Colonic mucosa (tissue), 4 donors: Measurements from ENCODE around the gene DEPDC5. TPM values are rescaled to one million over a fixed set of nuclear protein-coding genes. Genes with fewer than 3 reads are reported as not detected.

Source experiments
- DNase-seq: peaks from one replicate; pipeline ENCODE4 v3.0.0-alpha.2; 2020
- H3K27ac ChIP-seq: fragments of 200-600 bp; one replicate; pipeline ENCODE4 v1.8.0; 2021
- H3K27me3 ChIP-seq: fragments of 200-600 bp; one replicate; pipeline ENCODE4 v1.8.0; 2021
- H3K36me3 ChIP-seq: fragments of 200-600 bp; one replicate; pipeline ENCODE4 v1.8.0; 2021
- H3K4me1 ChIP-seq: fragments of 200-600 bp; one replicate; pipeline ENCODE4 v1.8.0; 2021; ENCODE audit warnings: mild to moderate bottlenecking
- H3K4me3 ChIP-seq: fragments of 200-600 bp; one replicate; pipeline ENCODE4 v1.8.0; 2021
- H3K9ac ChIP-seq, 2 donors: one replicate each; pipeline ENCODE4 v1.7.0; 2013; ENCODE audit warnings: control low read depth in 2 of 2, low read depth in 2 of 2, low read length in 2 of 2
- H3K9me3 ChIP-seq: fragments of 200-600 bp; one replicate; pipeline ENCODE4 v1.8.0; 2021
- intact Hi-C: fragments of 100-400 bp; cut with DNase I; formaldehyde crosslinking; loops from one replicate; pipeline ENCODE4 v1.14.1; 2022
- total RNA-seq, 2 donors: library from RNA; stranded (reverse); fragmentation: NEBNext Ultra II Directional in 1 of 2; extraction: Animal tissue kit (Norgen Biotek cat#: 25700) in 1 of 2; gene quantifications; one replicate each; pipeline ENCODE4 v1.2.1, GENCODE V29; 2021
- TF ChIP-seq, protein P1 (sequence below): fragments of 200-600 bp; IDR thresholded peaks from one replicate; pipeline ENCODE4 v1.8.0; 2022; ENCODE audit warnings: antibody characterized with exemption, mild to moderate bottlenecking
- donor health status: healthy.
- donor health status: DM: no; HTN: no; CAD: no.
- donor health status: DM: no; HTN: no; CAD: no.

DEPDC5 gene
- total RNA-seq, 2 donors from 2014 or later, result 24.6 to 52.7 TPM

DNA sequence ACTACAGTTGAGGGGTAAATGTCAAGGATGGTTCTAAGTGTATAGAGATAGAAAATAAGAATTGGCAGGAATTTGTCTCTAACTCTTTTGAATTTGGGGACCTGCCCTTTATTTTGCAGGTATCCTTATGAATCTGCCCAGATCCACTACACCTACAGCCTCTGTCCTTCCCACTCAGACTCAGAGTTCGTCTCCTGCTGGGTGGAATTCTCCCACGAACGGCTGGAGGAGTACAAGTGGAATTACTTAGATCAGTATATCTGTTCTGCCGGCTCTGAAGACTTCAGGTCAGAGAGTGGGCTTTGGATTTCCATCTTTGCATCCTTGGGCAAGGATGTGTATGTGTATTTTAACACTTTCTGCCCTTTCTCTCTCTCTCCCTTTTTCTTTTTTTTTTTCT, 89.7 kb downstream of the DEPDC5 start:
- H3K36me3 ChIP-seq, result peaks cover 8% of the 10 kb centered on the region
- no peaks in the 10 kb centered on the region for H3K27me3 ChIP-seq
- no peak overlapping the region for H3K4me3 ChIP-seq
- no peak overlapping the region for H3K9ac ChIP-seq
- intact Hi-C loops, result no loop called here
- H3K9me3 ChIP-seq, result no peaks in the 10 kb centered on the region
- TF ChIP-seq, protein P1, sequence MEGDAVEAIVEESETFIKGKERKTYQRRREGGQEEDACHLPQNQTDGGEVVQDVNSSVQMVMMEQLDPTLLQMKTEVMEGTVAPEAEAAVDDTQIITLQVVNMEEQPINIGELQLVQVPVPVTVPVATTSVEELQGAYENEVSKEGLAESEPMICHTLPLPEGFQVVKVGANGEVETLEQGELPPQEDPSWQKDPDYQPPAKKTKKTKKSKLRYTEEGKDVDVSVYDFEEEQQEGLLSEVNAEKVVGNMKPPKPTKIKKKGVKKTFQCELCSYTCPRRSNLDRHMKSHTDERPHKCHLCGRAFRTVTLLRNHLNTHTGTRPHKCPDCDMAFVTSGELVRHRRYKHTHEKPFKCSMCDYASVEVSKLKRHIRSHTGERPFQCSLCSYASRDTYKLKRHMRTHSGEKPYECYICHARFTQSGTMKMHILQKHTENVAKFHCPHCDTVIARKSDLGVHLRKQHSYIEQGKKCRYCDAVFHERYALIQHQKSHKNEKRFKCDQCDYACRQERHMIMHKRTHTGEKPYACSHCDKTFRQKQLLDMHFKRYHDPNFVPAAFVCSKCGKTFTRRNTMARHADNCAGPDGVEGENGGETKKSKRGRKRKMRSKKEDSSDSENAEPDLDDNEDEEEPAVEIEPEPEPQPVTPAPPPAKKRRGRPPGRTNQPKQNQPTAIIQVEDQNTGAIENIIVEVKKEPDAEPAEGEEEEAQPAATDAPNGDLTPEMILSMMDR, result no peak
- no peaks in the 10 kb centered on the region for H3K4me1 ChIP-seq
- no peak for DNase-seq
- H3K27ac ChIP-seq, result no peak overlapping the region

DNA sequence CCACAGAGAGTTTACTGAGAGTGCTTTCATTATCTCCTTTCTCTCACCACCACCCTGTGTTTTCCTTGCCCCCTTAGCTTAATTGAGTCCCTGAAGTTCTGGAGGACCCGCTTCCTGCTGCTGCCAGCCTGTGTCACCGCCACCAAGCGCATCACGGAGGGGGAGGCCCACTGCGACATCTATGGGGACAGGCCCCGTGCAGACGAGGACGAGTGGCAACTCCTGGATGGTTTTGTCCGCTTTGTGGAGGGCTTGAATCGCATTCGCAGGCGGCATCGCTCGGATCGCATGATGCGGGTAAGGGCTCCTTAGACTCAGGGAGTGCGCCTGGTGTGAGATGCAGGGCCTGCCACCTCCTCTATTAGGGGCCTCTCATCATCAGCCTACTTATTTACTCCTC, 91.1 kb downstream of the DEPDC5 start:
- TF ChIP-seq, protein P1, result no peak
- Histone ChIP-seq H3K9ac (no peak overlapping the region), H3K4me3 (no peak overlapping the region), H3K36me3 (peaks cover 8% of the 10 kb centered on the region), H3K9me3 (no peaks in the 10 kb centered on the region), H3K27ac (no peak overlapping the region), H3K4me1 (no peaks in the 10 kb centered on the region), H3K27me3 (no peaks in the 10 kb centered on the region)
- DNase-seq, result no peak
- intact Hi-C loops, result no loop called here

DNA sequence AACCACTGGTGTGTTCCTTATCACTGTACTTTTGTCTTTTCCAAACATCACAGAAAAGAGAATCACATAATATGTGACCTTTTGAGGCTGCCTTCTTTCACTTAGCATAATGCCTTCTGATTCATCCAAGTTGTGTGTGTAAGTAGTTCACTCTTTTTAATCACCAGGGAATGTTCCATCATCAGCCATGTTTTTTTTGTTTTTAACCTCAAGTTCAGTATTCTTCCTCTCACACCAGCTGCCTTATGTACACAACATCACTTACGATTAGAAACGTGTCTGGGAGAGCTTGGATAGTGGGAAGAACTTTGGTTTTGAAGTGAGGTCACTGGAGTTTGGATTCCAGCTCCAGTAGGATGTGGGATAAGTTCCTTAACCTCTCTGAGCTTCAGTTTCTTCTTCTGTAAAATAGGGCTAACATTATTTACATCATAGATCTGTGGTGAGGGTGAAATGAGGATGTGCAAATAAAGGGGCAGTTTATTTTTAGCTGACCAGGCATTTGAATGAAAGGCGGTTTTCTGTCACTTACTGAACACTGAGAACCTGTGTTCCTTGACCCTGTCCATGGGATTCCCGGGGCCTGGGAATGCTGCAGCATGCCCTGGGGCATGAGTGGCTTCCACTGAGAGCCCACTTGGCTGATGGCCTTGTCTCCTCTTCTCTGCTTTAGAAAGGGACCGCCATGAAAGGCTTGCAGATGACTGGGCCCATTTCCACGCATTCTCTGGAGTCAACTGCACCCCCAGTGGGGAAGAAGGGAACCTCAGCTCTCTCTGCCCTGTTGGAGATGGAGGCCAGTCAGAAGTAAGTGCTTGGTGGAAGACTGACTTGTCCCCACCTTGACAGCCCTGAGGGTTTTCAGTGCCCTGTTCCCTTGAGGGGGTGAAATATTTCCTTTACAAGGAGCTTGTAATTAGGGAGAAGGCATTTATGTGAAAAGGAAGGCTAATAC, 92.6 kb downstream of the DEPDC5 start:
- H3K27ac ChIP-seq, result no peak overlapping the region
- H3K9me3 ChIP-seq, result no peaks in the 10 kb centered on the region
- H3K27me3 ChIP-seq, result no peaks in the 10 kb centered on the region
- peaks cover 8% of the 10 kb centered on the region for H3K36me3 ChIP-seq
- no peak overlapping the region for H3K9ac ChIP-seq
- no peaks in the 10 kb centered on the region for H3K4me1 ChIP-seq
- H3K4me3 ChIP-seq, result no peak overlapping the region
- no peak for DNase-seq
- intact Hi-C loops, result no loop called here
- TF ChIP-seq, protein P1, result no peak

DNA sequence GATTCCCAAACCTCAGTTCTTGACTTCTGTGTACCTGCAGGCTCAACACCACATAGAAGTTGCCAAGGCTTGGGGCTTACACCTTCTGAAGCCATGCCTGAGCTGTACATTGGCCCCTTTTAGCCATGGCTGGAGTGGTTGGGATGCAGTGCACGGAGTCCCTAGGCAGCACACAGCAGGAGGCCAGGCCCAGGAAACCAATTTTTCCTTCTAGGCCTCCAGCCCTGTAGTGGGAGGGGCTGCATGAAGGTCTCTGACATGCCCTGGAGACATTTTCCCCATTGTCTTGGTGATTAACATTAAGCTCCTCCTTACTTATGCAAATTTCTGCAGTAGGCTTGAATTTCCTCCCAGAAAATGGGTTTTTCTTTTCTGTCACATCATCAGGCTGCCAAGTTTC, 94.6 kb downstream of the DEPDC5 start:
- intact Hi-C loops, result no loop called here
- H3K4me3 ChIP-seq, result no peak overlapping the region
- TF ChIP-seq, protein P1, result no peak

DNA sequence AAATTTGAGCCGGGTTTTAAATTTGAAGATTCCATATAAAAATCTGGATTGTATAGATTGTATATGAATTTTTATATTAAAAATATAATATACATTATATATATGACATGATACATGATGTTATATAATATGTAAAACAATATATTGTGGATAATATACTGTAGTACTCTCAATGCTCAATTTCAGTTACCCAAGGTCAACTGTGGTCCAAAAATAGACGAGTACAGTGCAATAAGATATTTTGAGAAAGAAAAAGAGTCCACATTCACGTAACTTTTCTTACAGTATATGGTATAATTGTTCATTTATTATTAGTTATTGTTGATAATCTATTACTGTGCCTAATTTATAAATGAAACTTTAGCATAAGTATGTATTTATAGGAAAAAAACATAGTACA, 96.3 kb downstream of the DEPDC5 start:
- DNase-seq, result no peak
- Histone ChIP-seq H3K36me3 (peaks cover 3% of the 10 kb centered on the region), H3K9ac (no peak overlapping the region), H3K27me3 (no peaks in the 10 kb centered on the region), H3K27ac (no peak overlapping the region), H3K9me3 (no peaks in the 10 kb centered on the region), H3K4me3 (no peak overlapping the region), H3K4me1 (no peaks in the 10 kb centered on the region)
- TF ChIP-seq, protein P1, result no peak
- intact Hi-C loops, result no loop called here

More for the DNA sequence above, 94.6 kb downstream of the DEPDC5 start:
- H3K4me1 ChIP-seq, result no peaks in the 10 kb centered on the region
- no peaks in the 10 kb centered on the region for H3K9me3 ChIP-seq
- H3K27me3 ChIP-seq, result no peaks in the 10 kb centered on the region
- H3K27ac ChIP-seq, result no peak overlapping the region
- H3K9ac ChIP-seq, result no peak overlapping the region
- peaks cover 8% of the 10 kb centered on the region for H3K36me3 ChIP-seq
- DNase-seq, result no peak
